Naive thymus-derived CD4-positive, alpha-beta T cell (primary cell): ENCODE measurements around the gene LRRC8D. TPM values are rescaled to one million over a fixed set of nuclear protein-coding genes. Genes with fewer than 3 reads are reported as not detected.

Source experiments
- ATAC-seq: fragments of 150-1000 bp; cut with Tn5 transposase; 2 replicates; pipeline ENCODE4 v1.10.0; 2021; ENCODE audit warnings: mild to moderate bottlenecking, moderate library complexity
- CTCF ChIA-PET: fragments of 350-600 bp; sonication (Branson Sonifier 250); formaldehyde crosslinking; loops from one replicate; lab custom pipeline; 2021; ENCODE audit warnings: antibody characterized with exemption; lab: Charles Lee
- POLR2A ChIA-PET: fragments of 350-600 bp; sonication (Branson Sonifier 250); formaldehyde crosslinking; loops from one replicate; lab custom pipeline; 2021; ENCODE audit warnings: antibody characterized with exemption, inconsistent platforms; lab: Charles Lee
- DNase-seq, 9 donors: peaks; one replicate each; pipeline versions ENCODE4 v3.0.0 to v3.0.0-alpha.2; 2020 to 2022; ENCODE audit warnings: mixed read lengths in 1 of 9
- H3K27ac ChIP-seq: one replicate; pipeline ENCODE4 v1.7.0; 2013; ENCODE audit warnings: mild to moderate bottlenecking, low read depth, low read length, moderate library complexity
- H3K27me3 ChIP-seq, 2 donors: one replicate each; pipeline ENCODE4 v1.7.0; 2013; ENCODE audit warnings: low read length in 2 of 2, mild to moderate bottlenecking in 2 of 2, moderate library complexity in 2 of 2; ENCODE audit not compliant: control insufficient read depth in 2 of 2, insufficient read depth in 2 of 2
- H3K36me3 ChIP-seq, 3 experiments: 1 replicate in 2 of 3; 2 replicates in 1 of 3; pipeline ENCODE4 v1.7.0; 2013; ENCODE audit warnings: low read length in 3 of 3, mild to moderate bottlenecking in 3 of 3, moderate library complexity in 1 of 3; ENCODE audit not compliant: insufficient read depth in 3 of 3, control insufficient read depth in 2 of 3
- H3K4me1 ChIP-seq, 2 donors: one replicate each; pipeline ENCODE4 v1.7.0; 2013; ENCODE audit warnings: low read length in 2 of 2, mild to moderate bottlenecking in 2 of 2, moderate library complexity in 1 of 2; ENCODE audit not compliant: control insufficient read depth in 2 of 2, insufficient read depth in 2 of 2
- H3K4me3 ChIP-seq: 2 replicates; pipeline ENCODE4 v1.7.0; 2013; ENCODE audit warnings: mild to moderate bottlenecking, low read length
- H3K9me3 ChIP-seq, 3 experiments: 1 replicate in 2 of 3; 2 replicates in 1 of 3; pipeline ENCODE4 v1.7.0; 2013; ENCODE audit warnings: low read length in 3 of 3; ENCODE audit not compliant: control insufficient read depth in 2 of 3
- H3K27ac Mint-ChIP-seq, 9 donors: one replicate each; pipeline ENCODE4 v1.8.0; 2020 to 2022; ENCODE audit warnings: mixed read lengths in 9 of 9, mild to moderate bottlenecking in 8 of 9, moderate library complexity in 5 of 9, inconsistent platforms in 2 of 9
- H3K27me3 Mint-ChIP-seq, 5 donors: one replicate each; pipeline ENCODE4 v1.8.0; 2021 to 2022; ENCODE audit warnings: mixed read lengths in 5 of 5, mild to moderate bottlenecking in 1 of 5
- H3K36me3 Mint-ChIP-seq, 5 donors: one replicate each; pipeline ENCODE4 v1.8.0; 2020 to 2022; ENCODE audit warnings: mixed read lengths in 5 of 5, mild to moderate bottlenecking in 3 of 5, inconsistent platforms in 1 of 5
- H3K4me1 Mint-ChIP-seq, 7 donors: one replicate each; pipeline ENCODE4 v1.8.0; 2020 to 2022; ENCODE audit warnings: mixed read lengths in 7 of 7, mild to moderate bottlenecking in 3 of 7, inconsistent platforms in 1 of 7
- H3K4me3 Mint-ChIP-seq, 10 donors: one replicate each; pipeline ENCODE4 v1.8.0; 2020 to 2022; ENCODE audit warnings: mild to moderate bottlenecking in 10 of 10, mixed read lengths in 10 of 10, moderate library complexity in 6 of 10, inconsistent platforms in 2 of 10
- H3K9me3 Mint-ChIP-seq, 11 donors: one replicate each; pipeline ENCODE4 v1.8.0; 2020 to 2022; ENCODE audit warnings: mixed read lengths in 11 of 11, mild to moderate bottlenecking in 4 of 11, inconsistent platforms in 1 of 11, moderate library complexity in 1 of 11
- intact Hi-C, 2 donors: fragments of 100-400 bp; cut with micrococcal nuclease; formaldehyde crosslinking; loops; one replicate each; pipeline ENCODE4 v1.15.1; 2023
- polyA plus RNA-seq, 2 donors: library from polyadenylated mRNA; unstranded; fragments of 300-500 nt; fragmentation: Illumina TruSeq; gene quantifications; one replicate each; pipeline ENCODE4 v1.2.3, GENCODE V29; 2021
- total RNA-seq, 6 experiments: library from RNA in 5 of 6; stranded (reverse) in 5 of 6; gene quantifications; 1 replicate in 5 of 6; 2 replicates in 1 of 6; pipeline ENCODE4 v1.2.3 and lab custom pipeline; 2021 to 2026

Gene LRRC8D
- total and polyA plus RNA-seq, 7 experiments from 2014 or later = 21.1 to 65.7 (median 38.9) TPM

DNA sequence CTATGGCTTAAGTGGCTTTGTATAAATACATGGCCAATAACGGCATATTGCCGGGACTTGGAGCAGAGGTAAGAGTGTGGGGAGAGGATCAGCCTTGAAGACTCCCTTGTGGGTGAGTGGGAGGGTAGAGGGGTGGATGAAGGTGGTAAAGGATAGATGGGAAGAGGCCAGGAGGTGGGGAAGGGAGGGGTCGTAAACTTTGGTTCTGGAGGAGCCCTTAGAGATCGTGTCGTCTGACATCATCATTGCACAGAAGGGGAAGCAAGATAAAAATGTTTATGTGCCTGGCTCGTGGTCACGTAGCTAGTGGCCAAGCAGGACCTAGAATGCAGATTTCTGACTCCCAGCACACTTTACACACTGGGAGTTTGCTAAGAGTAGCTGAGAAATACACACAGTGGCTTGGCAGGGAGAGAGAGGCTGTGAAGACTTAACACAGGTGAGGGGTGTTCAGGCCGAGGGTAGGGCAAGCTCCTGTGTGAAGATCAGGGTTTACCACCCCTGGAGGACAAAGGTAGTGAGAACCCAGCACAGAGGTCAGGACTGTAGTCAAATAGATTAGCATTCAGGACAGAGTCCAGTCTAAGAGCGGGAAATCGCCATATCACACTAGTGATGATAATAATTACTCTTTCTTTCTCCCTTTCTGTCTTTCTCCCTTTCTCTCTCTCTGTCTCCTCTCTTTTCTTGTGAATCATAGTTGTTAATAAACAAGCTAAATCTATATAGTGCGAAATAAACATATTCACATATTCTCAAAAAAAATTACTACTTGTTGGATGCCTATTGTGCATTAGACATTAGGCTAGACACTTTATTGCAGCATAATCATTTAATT, 75.5 kb downstream of the LRRC8D start:
- no peaks in the 10 kb centered on the region for H3K9me3 Mint-ChIP-seq
- CTCF ChIA-PET = no interaction called here
- no peak overlapping the region for H3K4me3 Mint-ChIP-seq
- H3K27me3 ChIP-seq = no peaks in the 10 kb centered on the region
- H3K4me1 ChIP-seq = no peaks in the 10 kb centered on the region
- no peak overlapping the region for H3K4me3 ChIP-seq
- H3K27ac ChIP-seq = no peak overlapping the region
- H3K36me3 Mint-ChIP-seq = peaks cover 5 to 35% (median 6%) of the 10 kb centered on the region in 5 donors
- ATAC-seq (no peak), DNase-seq (no peak)
- intact Hi-C loops = no loop called here
- no peaks in the 10 kb centered on the region for H3K9me3 ChIP-seq
- no peaks in the 10 kb centered on the region for H3K36me3 ChIP-seq
- peak overlapping the region in 1 of 9 donors; percentile 1 for H3K27ac Mint-ChIP-seq
- POLR2A ChIA-PET = no interaction called here
- peaks cover 15 to 62% (median 50%) of the 10 kb centered on the region in 7 donors for H3K4me1 Mint-ChIP-seq
- no peaks in the 10 kb centered on the region for H3K27me3 Mint-ChIP-seq

DNA sequence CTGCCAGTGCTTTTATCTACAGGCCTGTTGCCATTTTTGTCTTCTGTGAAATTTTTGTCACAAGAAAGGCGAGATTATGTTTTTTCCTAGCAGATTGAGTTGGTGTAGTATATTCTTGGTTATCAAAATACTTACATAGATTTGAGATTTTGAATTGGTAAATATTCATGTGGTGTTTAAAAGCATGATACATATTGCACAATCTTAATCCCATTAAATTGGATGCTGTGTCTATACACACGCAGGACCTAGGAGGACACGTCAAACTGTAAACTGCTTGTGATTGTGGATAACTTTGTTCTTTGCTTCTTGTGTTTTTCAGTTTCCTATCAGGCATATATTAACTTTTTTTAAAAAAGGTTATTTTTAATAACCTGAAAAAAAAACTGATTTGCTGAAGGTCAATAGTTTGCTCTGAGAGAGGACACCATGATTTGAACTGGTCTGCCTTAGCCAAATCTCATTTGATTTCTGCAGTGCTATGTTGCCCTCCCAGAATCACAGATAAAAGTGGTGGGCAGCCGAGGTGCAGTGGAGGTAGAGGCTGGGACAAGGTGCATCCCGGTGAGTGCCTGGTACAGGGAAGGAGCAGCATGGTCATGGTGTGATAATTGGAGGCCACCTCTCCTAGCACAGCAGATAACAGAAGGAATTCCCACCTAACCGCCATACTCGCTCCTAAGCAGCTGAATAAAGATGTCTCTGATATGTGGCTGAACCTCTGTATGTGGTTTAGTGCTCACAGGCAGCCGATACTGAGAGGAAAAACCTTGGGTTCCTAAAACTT, 76.7 kb downstream of the LRRC8D start:
- ATAC-seq (no peak), DNase-seq (no peak)
- intact Hi-C loops = no loop called here
- Mint-ChIP-seq H3K36me3 (peaks cover 4 to 31% (median 6%) of the 10 kb centered on the region in 5 donors), H3K4me1 (peaks cover 9 to 60% (median 49%) of the 10 kb centered on the region in 7 donors), H3K27me3 (no peaks in the 10 kb centered on the region), H3K4me3 (no peak overlapping the region), H3K9me3 (no peaks in the 10 kb centered on the region), H3K27ac (peak overlapping the region in 2 of 9 donors; percentile 3 to 78)
- Histone ChIP-seq H3K9me3 (no peaks in the 10 kb centered on the region), H3K36me3 (peaks cover 0 to 5% (median 0%) of the 10 kb centered on the region in 3 experiments), H3K4me3 (no peak overlapping the region), H3K4me1 (no peaks in the 10 kb centered on the region), H3K27me3 (no peaks in the 10 kb centered on the region), H3K27ac (no peak overlapping the region)
- POLR2A ChIA-PET = interaction anchor here (1.1 kb wide), 1 partner anchor 23 kb away, joined by 3 read pairs; no protein-coding TSS in a partner anchor
- CTCF ChIA-PET = no interaction called here

DNA sequence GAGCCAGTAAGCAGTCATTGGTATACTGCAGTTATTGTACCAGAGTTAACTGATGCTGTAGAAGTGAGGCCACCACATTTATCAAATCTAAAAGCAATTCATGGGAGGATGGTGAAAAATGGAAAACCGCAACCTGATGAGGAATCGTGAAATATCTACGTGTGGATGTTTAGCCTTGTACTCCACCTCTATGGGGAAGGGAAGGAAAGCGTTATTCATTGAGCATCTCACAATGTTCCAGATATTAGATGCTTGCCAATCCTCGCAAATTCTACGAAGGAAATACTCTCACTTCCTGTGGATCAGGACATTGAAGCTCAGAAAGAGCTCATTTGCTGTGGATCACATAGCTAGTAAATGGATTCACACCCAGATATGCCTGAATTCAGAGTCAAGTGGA, 77.3 kb downstream of the LRRC8D start:
- no peak overlapping the region for H3K4me3 ChIP-seq
- CTCF ChIA-PET = interaction anchor here (1.2 kb wide), 1 partner anchor 55 kb away, joined by 3 read pairs; no protein-coding TSS in a partner anchor
- no peaks in the 10 kb centered on the region for H3K4me1 ChIP-seq
- peaks cover 9 to 63% (median 51%) of the 10 kb centered on the region in 7 donors for H3K4me1 Mint-ChIP-seq
- no peaks in the 10 kb centered on the region for H3K27me3 ChIP-seq
- H3K36me3 Mint-ChIP-seq = peaks cover 4 to 27% (median 5%) of the 10 kb centered on the region in 5 donors
- POLR2A ChIA-PET = interaction anchor here (1.1 to 1.6 kb wide), 2 partner anchors 22 to 41 kb away, joined by 3 to 4 read pairs; no protein-coding TSS in a partner anchor
- no peaks in the 10 kb centered on the region for H3K9me3 ChIP-seq
- ATAC-seq = no peak
- H3K27ac ChIP-seq = no peak overlapping the region
- intact Hi-C loops = no loop called here
- no peak for DNase-seq
- no peaks in the 10 kb centered on the region for H3K9me3 Mint-ChIP-seq
- no peak overlapping the region for H3K27ac Mint-ChIP-seq
- H3K27me3 Mint-ChIP-seq = no peaks in the 10 kb centered on the region
- H3K4me3 Mint-ChIP-seq = no peak overlapping the region
- peaks cover 0 to 5% (median 0%) of the 10 kb centered on the region in 3 experiments for H3K36me3 ChIP-seq

- Mint-ChIP-seq H3K4me3 (no peak overlapping the region), H3K36me3 (peaks cover 4 to 26% (median 5%) of the 10 kb centered on the region in 5 donors), H3K9me3 (no peaks in the 10 kb centered on the region), H3K27ac (peak overlapping the region in 1 of 9 donors; percentile 14), H3K27me3 (no peaks in the 10 kb centered on the region), H3K4me1 (peaks cover 14 to 69% (median 57%) of the 10 kb centered on the region in 7 donors)
- ChIA-PET POLR2A (interaction anchor here (1.1 to 1.6 kb wide), 2 partner anchors 22 to 41 kb away, joined by 3 to 4 read pairs; no protein-coding TSS in a partner anchor), CTCF (interaction anchor here (1.0 to 1.2 kb wide), 2 partner anchors 55 to 56 kb away, joined by 3 read pairs; no protein-coding TSS in a partner anchor)
- H3K27ac ChIP-seq = no peak overlapping the region
- DNase-seq = no peak
- no peaks in the 10 kb centered on the region for H3K4me1 ChIP-seq
- ATAC-seq = no peak
- H3K27me3 ChIP-seq = no peaks in the 10 kb centered on the region
- H3K9me3 ChIP-seq = no peaks in the 10 kb centered on the region
- H3K4me3 ChIP-seq = no peak overlapping the region
- intact Hi-C loops = no loop called here
- peaks cover 0 to 5% (median 0%) of the 10 kb centered on the region in 3 experiments for H3K36me3 ChIP-seq
These were observed 78.1 kb downstream of the LRRC8D start for GRCh38 chr1:89898695-89899470.

DNA sequence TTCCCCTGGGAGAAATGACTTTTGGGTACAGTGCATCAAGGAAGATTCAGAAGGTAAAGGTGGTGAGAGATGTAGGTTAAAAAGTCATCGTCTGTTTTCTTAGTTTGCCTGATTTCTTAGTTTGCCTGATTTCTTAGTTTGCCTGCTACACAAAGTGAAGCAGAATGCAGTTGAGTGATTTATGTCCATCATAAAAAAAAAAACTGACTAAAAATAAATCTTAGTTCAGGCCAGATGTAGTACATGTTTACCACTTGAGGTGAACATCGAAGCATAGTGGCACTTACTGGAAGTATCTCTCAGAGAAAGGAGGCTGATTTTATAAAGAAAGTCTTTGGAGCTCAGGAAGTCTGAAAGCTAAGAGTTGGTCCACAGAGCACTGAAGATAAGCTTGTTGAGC, 79.5 kb downstream of the LRRC8D start:
- CTCF ChIA-PET = no interaction called here
- H3K4me1 ChIP-seq = no peaks in the 10 kb centered on the region
- Mint-ChIP-seq H3K9me3 (no peaks in the 10 kb centered on the region), H3K27ac (peak overlapping the region in 3 of 9 donors; percentile 7 to 61 (median 58)), H3K4me1 (peaks cover 15 to 73% (median 64%) of the 10 kb centered on the region in 7 donors), H3K36me3 (peaks cover 4 to 28% (median 5%) of the 10 kb centered on the region in 5 donors), H3K4me3 (no peak overlapping the region), H3K27me3 (no peaks in the 10 kb centered on the region)
- POLR2A ChIA-PET = no interaction called here
- DNase-seq (no peak), ATAC-seq (no peak)
- peaks cover 0 to 5% (median 0%) of the 10 kb centered on the region in 3 experiments for H3K36me3 ChIP-seq
- intact Hi-C loops = loop anchor here in 1 of 2 donors (5.0 kb wide), 2 partner anchors 37 to 58 kb away; no protein-coding TSS in a partner anchor
- no peaks in the 10 kb centered on the region for H3K27me3 ChIP-seq
- no peaks in the 10 kb centered on the region for H3K9me3 ChIP-seq
- H3K4me3 ChIP-seq = no peak overlapping the region
- no peak overlapping the region for H3K27ac ChIP-seq
